Stromal cell of bone marrow (primary cell): Measurements from ENCODE around the gene HOXA3.

ENCODE experiments used
- DNase-seq: peaks from one replicate; pipeline ENCODE4 v3.0.0-alpha.2; 2012; ENCODE audit warnings: low read depth

The HOXA3 gene

GRCh38 chr7:27143023-27143949 is 9.1 kb downstream of the HOXA3 start, which contains the start of gene HOXA5:
Gene HOXA5 (minus strand): TSS chr7:27143681. CDS start chr7:27143607, 74 bp downstream.
- DNase-seq, result peak; percentile 88

GRCh38 chr7:27142580-27143022 is 9.8 kb downstream of the HOXA3 start:
- DNase-seq, result no peak

GRCh38 chr7:27141923-27142579 is 10.3 kb downstream of the HOXA3 start:
- no peak for DNase-seq

GRCh38 chr7:27141137-27141922 is 11.1 kb downstream of the HOXA3 start:
- DNase-seq, result no peak

GRCh38 chr7:27140126-27140857 is 12.1 kb downstream of the HOXA3 start:
- no peak for DNase-seq

GRCh38 chr7:27139334-27140125 is 12.9 kb downstream of the HOXA3 start:
- DNase-seq, result no peak

GRCh38 chr7:27138985-27139333 is 13.4 kb downstream of the HOXA3 start:
- no peak for DNase-seq

- DNase-seq, result no peak
Observed at GRCh38 chr7:27138472-27138871, 13.9 kb downstream of the HOXA3 start.

GRCh38 chr7:27137640-27138315 is 14.6 kb downstream of the HOXA3 start:
- no peak for DNase-seq

GRCh38 chr7:27134392-27134791 is 18.0 kb downstream of the HOXA3 start:
- DNase-seq, result peak; percentile 97

GRCh38 chr7:27133409-27134231 is 18.8 kb downstream of the HOXA3 start:
- no peak for DNase-seq

GRCh38 chr7:27132978-27133377 is 19.4 kb downstream of the HOXA3 start:
- DNase-seq, result no peak

GRCh38 chr7:27132214-27132613 is 20.2 kb downstream of the HOXA3 start:
- no peak for DNase-seq

- DNase-seq, result no peak
Observed at GRCh38 chr7:27131390-27131819, 21.0 kb downstream of the HOXA3 start.

GRCh38 chr7:27130540-27131389 is 21.6 kb downstream of the HOXA3 start, which contains the start of gene HOXA4:
Gene HOXA4 (minus strand): TSS chr7:27130757. CDS start chr7:27130733, 24 bp downstream.
- peak; percentile 79 for DNase-seq

GRCh38 chr7:27129729-27130539 is 22.4 kb downstream of the HOXA3 start:
- DNase-seq, result no peak
